ENCODE data around the gene PTPN7. TPM values are rescaled to one million over a fixed set of nuclear protein-coding genes. Genes with fewer than 3 reads are reported as not detected.

Gene PTPN7
- polyA plus RNA-seq, 1 donor = 1.3 TPM

DNA sequence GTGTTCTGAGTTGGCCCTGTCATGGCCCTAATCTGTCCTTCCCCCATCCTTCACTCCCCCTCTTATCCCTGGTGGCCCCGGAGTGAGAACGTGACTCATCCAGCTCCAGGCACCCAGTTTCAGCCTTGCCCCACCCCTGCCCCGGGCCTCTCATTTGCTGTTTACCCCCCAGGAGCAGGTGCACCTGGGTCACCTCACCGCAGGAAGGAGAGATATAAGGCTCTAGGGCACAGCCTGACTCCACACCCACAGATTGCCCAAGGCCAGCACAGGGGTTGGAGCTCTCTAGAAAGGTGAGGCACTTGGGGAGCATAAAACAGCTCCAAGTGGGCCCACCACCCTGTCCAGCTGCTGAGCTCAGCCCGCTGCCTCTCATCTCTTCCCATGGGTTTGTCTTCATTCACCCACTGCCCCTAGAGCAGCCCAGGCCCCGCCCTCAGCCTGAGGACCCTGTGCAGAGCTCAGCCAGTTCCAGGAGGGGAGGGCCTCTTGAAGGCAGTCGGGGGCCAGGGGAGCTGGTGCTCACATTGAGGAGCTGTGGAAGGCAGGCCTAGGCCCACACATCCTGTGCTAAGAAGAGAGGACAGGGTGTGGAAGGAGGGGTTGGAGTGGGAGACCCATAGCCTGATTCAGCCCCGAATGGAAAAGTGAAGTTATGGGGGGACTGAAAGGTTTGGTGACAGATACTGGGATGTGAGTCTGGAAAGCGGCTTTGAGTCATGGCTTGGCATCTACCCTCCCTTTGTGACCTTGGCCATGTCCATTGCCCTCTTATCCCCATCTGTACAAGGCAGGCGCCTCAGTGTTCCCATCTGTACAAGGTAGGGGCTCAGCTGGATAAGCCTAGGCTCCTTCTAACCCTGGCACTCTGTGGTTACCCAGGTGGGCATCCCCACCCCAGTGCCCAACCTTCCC lies 53.8 kb downstream of the PTPN7 start:
- no peak for DNase-seq

- no peak for DNase-seq
Measured at GRCh38 chr1:202105571-202106339, 54.6 kb downstream of the PTPN7 start.

DNA sequence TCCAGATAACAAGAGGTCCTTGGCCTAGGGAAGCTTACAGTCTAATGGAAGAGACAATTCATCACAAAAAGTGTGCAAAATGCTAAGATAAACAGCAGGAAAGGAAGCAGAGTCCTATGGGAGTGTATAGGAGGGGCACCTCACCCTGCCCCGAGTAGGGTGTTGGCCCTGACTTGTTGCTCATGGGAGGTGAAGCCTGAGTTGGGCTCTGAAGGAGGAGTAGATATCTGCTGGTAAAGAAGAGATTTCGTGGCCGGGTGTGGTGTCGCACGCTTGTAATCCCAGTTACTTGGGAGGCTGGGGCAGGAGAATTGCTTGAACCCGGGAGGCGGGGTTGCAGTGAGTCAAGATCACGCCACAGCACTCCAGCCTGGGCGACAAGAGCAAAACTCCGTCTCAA lies 56.3 kb downstream of the PTPN7 start:
- no peak for DNase-seq

DNA sequence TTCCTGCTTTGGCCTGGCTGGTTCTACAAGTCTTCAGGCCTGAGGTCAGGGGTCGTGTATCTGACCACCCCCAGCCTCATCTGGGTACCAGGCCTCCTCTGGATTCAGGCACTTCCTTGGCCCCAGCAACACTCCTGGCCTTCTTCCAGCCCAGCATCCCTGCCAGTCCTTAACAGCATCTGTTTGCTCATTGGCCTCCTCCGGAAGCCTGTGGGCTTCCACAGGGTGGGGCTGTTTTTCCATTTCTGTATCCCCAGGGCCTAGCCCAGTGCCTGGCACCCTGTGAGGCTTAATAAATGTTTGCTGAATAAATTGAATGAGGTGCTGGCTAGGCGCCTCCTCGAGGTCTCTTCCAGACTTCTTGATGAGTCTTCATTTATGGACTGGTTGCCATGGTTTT lies 59.2 kb downstream of the PTPN7 start:
- no peak for DNase-seq

Other genes with a start within 250 kb of the PTPN7 start
- 3.9 TPM for gene LMOD1, start 214.1 kb downstream of the PTPN7 start, polyA plus RNA-seq (ENCODE audit: insufficient read length)
- gene TIMM17A, start 205.1 kb downstream of the PTPN7 start, polyA plus RNA-seq (ENCODE audit: insufficient read length) = 73.1 TPM
- 74.5 TPM for gene RNPEP, start 178.0 kb downstream of the PTPN7 start, polyA plus RNA-seq (ENCODE audit: insufficient read length)
- 60.0 TPM for gene ELF3, start 150.0 kb downstream of the PTPN7 start, polyA plus RNA-seq (ENCODE audit: insufficient read length)
- gene GPR37L1, start 37.7 kb downstream of the PTPN7 start, polyA plus RNA-seq (ENCODE audit: insufficient read length) = 0.12 TPM
- 38.9 TPM for gene ARL8A, start 15.9 kb downstream of the PTPN7 start, polyA plus RNA-seq (ENCODE audit: insufficient read length)
- 0.90 TPM for gene LGR6, start 33.2 kb upstream of the PTPN7 start, polyA plus RNA-seq (ENCODE audit: insufficient read length)
- 42.4 TPM for gene UBE2T, start 181.3 kb upstream of the PTPN7 start, polyA plus RNA-seq (ENCODE audit: insufficient read length)
- gene PPP1R12B, start 188.1 kb upstream of the PTPN7 start, polyA plus RNA-seq (ENCODE audit: insufficient read length) = 27.3 TPM